ENCODE results near the gene SFTA2. TPM values are rescaled to one million over a fixed set of nuclear protein-coding genes. Genes with fewer than 3 reads are reported as not detected.
"Not testable (repeated sequence)": the region's sequence is repeated elsewhere in the genome, so short reads cannot be mapped to it uniquely, and the experiment has no call there.

Gene SFTA2
- total RNA-seq, 2 experiments from 2014 or later, result not detected

DNA sequence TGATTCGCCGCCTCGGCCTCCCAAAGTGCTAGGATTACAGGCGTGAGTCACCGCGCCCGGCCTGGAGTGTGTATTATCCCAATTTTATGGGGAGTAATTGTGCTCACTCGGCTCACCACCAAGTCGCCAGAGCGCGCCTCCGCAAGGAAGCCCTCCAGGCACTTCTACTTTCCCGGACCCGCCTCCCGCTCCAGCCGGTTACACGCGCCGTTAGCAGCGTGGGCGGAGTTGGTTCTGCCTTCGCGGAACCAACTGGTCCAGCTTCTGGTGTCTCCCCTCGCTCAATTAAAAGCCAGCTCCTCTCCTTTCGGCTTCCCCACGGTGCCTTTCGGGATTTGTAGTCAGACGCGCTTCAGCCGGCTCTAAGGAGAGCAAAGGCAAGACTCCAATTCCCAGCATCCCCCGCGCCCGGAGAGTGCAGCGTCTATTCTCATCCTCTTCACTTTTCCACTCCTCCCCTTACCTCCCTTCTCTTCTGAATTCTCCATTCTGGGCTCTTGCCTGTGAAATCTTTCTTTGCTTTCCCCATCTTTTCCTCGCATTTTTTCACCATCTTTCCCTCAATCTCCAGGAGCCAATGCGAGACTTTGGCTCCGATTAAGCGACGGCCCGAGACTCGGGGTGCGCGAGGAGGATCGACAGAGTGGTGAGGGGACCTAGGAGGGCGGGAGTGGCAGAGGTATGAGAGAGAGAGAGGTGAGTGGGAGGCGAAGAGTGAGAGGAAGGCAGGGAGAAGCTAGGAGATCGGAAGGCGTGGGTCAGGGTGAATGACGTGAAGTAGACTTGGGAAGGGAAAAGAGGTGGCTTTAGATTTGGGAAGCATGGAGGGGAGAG, 24.0 kb downstream of the SFTA2 start, which contains the start of gene GTF2H4:
Gene GTF2H4 (plus strand): TSS at position 450 of the 834 bp plus-strand sequence.
- Histone ChIP-seq H3K4me1 (ENCODE audit: insufficient read depth, low read length, poor library complexity, severe bottlenecking) (peaks cover 17% of the 10 kb centered on the region), H2AFZ (ENCODE audit: low read length) (peak within 1 kb of the TSS; percentile 89), H3K4me3 (ENCODE audit: low read depth, low read length, poor library complexity, severe bottlenecking) (peak within 1 kb of the TSS; percentile 91), H3K36me3 (ENCODE audit: insufficient read depth, low read length) (peaks cover 30% of the 10 kb centered on the region; the same call in 1 of the 2 replicates), H3K9me3 (ENCODE audit: low read length) (no peaks in the 10 kb centered on the region), H3K27ac (ENCODE audit: low read depth, low read length, poor library complexity, severe bottlenecking) (peak within 1 kb of the TSS; percentile 15), H3K4me2 (ENCODE audit: low read length) (peak within 1 kb of the TSS; percentile 96), H3K9me2 (ENCODE audit: insufficient read depth, low read length) (no peaks in the 10 kb centered on the region), H4K20me1 (ENCODE audit: insufficient read depth, low read length) (no peaks in the 10 kb centered on the region), H3K79me2 (ENCODE audit: insufficient read depth, low read depth, low read length) (peaks cover 11% of the 10 kb centered on the region; the same call in 1 of the 2 replicates)
- TF ChIP-seq, protein P1, sequence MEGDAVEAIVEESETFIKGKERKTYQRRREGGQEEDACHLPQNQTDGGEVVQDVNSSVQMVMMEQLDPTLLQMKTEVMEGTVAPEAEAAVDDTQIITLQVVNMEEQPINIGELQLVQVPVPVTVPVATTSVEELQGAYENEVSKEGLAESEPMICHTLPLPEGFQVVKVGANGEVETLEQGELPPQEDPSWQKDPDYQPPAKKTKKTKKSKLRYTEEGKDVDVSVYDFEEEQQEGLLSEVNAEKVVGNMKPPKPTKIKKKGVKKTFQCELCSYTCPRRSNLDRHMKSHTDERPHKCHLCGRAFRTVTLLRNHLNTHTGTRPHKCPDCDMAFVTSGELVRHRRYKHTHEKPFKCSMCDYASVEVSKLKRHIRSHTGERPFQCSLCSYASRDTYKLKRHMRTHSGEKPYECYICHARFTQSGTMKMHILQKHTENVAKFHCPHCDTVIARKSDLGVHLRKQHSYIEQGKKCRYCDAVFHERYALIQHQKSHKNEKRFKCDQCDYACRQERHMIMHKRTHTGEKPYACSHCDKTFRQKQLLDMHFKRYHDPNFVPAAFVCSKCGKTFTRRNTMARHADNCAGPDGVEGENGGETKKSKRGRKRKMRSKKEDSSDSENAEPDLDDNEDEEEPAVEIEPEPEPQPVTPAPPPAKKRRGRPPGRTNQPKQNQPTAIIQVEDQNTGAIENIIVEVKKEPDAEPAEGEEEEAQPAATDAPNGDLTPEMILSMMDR (conservative IDR thresholded peaks at IDR 0.05; ENCODE audit: low read length), result no peak
- no peak for TF ChIP-seq EZH2phosphoT487 (IDR thresholded peaks at IDR 0.05; ENCODE audit: borderline replicate concordance, low read depth, low read length)
- intact Hi-C loops (cut with micrococcal nuclease; ENCODE audit: unreplicated experiment), result loop anchor here (5.0 kb wide), 1 partner anchor 351 kb away; the partner anchor contains the start of genes GNL1 and PRR3
- no TSS peak for BruUV-seq (replicated peaks)
- ChIA-PET POLR2A (interaction anchor here (0.6 to 3.0 kb wide), 5 partner anchors 13 to 186 kb away, joined by 3 to 15 read pairs (median 3); no protein-coding TSS in a partner anchor), CTCF (ENCODE audit: unreplicated experiment) (no interaction called here)
- DNase-seq (ENCODE audit: low spot score), result peak; percentile 98

DNA sequence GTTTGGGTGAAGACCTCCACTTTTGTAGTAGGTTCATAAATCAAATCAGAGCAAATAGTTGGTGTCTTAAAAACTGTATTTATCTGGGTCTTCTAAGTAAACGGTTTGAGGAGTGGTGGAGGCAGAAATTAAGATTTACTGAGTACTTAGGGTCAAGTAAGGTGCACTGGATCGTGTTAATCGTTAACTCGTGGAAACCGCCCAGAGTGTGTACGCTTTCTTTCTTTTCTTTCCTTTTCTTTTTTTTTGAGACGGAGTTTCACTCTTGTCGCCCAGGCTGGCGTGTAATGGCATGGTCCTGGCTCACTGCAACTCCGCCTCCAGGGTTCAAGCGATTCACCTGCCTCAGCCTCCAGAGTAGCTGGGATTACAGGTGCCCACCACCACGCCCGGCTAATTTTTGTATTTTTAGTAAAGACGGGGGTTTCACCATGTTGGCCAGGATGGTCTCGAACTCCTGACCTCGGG, 24.6 kb downstream of the SFTA2 start:
- Histone ChIP-seq H3K4me1 (ENCODE audit: insufficient read depth, low read length, poor library complexity, severe bottlenecking) (peaks cover 24% of the 10 kb centered on the region), H2AFZ (ENCODE audit: low read length) (peak overlapping the region; percentile 47; the same call in 1 of the 2 replicates), H3K79me2 (ENCODE audit: insufficient read depth, low read depth, low read length) (peaks cover 11% of the 10 kb centered on the region; the same call in 1 of the 2 replicates), H3K36me3 (ENCODE audit: insufficient read depth, low read length) (peaks cover 24% of the 10 kb centered on the region; the same call in 1 of the 2 replicates), H3K4me3 (ENCODE audit: low read depth, low read length, poor library complexity, severe bottlenecking) (peak overlapping the region; percentile 91), H3K4me2 (ENCODE audit: low read length) (peak overlapping the region; percentile 46)
- DNase-seq (ENCODE audit: low spot score); CTCF ChIA-PET (ENCODE audit: unreplicated experiment); H3K9me2 ChIP-seq (ENCODE audit: insufficient read depth, low read length); H3K27ac ChIP-seq (ENCODE audit: low read depth, low read length, poor library complexity, severe bottlenecking); H4K20me1 ChIP-seq (ENCODE audit: insufficient read depth, low read length); H3K9me3 ChIP-seq (ENCODE audit: low read length); BruUV-seq (replicated peaks): not testable (repeated sequence)
- POLR2A ChIA-PET, result interaction anchor here (0.6 to 3.0 kb wide), 6 partner anchors 12 to 186 kb away, joined by 3 to 15 read pairs (median 4); no protein-coding TSS in a partner anchor
- intact Hi-C loops (cut with micrococcal nuclease; ENCODE audit: unreplicated experiment), result loop anchor here (5.0 kb wide), 1 partner anchor 350 kb away; the partner anchor contains the start of genes GNL1 and PRR3

DNA sequence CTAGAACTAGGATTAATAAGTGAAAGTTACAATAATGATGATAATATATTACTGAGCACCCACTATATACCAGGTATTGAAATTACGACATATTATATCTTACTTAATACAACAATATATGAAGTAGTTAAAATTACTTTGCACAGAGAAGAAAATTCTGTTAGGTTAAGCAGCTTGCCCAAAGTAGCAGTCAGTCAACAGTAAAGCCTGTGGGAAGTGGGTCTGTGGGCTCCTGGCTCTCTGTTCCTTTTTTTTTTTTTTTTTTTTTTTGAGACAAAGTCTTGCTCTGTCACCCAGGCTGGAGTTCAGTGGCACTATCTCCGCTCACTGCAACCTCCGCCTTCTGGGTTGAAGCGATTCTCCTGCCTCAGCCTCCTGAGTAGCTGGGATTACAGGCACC, 28.7 kb downstream of the SFTA2 start:
- peaks cover 2% of the 10 kb centered on the region; the same call in 1 of the 2 replicates for H3K79me2 ChIP-seq (ENCODE audit: insufficient read depth, low read depth, low read length)
- no TSS peak for BruUV-seq (replicated peaks)
- ChIA-PET CTCF (ENCODE audit: unreplicated experiment) (no interaction called here), POLR2A (interaction anchor here (1.7 kb wide), 1 partner anchor 9 kb away, joined by 4 read pairs; no protein-coding TSS in a partner anchor)
- H4K20me1 ChIP-seq (ENCODE audit: insufficient read depth, low read length), result no peaks in the 10 kb centered on the region
- peak overlapping the region; percentile 81; the same call in 1 of the 2 replicates for H2AFZ ChIP-seq (ENCODE audit: low read length)
- peaks cover 18% of the 10 kb centered on the region for H3K4me1 ChIP-seq (ENCODE audit: insufficient read depth, low read length, poor library complexity, severe bottlenecking)
- H3K4me2 ChIP-seq (ENCODE audit: low read length), result peak overlapping the region; percentile 21
- H3K36me3 ChIP-seq (ENCODE audit: insufficient read depth, low read length), result peaks cover 7% of the 10 kb centered on the region; the same call in 1 of the 2 replicates
- no peaks in the 10 kb centered on the region for H3K9me2 ChIP-seq (ENCODE audit: insufficient read depth, low read length)
- peak; percentile 30 for DNase-seq (ENCODE audit: low spot score)
- peak overlapping the region; percentile 8 for H3K27ac ChIP-seq (ENCODE audit: low read depth, low read length, poor library complexity, severe bottlenecking)
- no peaks in the 10 kb centered on the region for H3K9me3 ChIP-seq (ENCODE audit: low read length)
- no peak for TF ChIP-seq EZH2phosphoT487 (IDR thresholded peaks at IDR 0.05; ENCODE audit: borderline replicate concordance, low read depth, low read length)
- TF ChIP-seq, protein P1 (conservative IDR thresholded peaks at IDR 0.05; ENCODE audit: low read length), result no peak
- intact Hi-C loops (cut with micrococcal nuclease; ENCODE audit: unreplicated experiment), result no loop called here
- H3K4me3 ChIP-seq (ENCODE audit: low read depth, low read length, poor library complexity, severe bottlenecking), result no peak overlapping the region

All from OCI-LY7 (cell line).